ENCODE measurements around the gene OTULINL.
A peak's percentile ranks its signal among the peaks of the same experiment; 100 is the strongest.

Gene OTULINL

DNA sequence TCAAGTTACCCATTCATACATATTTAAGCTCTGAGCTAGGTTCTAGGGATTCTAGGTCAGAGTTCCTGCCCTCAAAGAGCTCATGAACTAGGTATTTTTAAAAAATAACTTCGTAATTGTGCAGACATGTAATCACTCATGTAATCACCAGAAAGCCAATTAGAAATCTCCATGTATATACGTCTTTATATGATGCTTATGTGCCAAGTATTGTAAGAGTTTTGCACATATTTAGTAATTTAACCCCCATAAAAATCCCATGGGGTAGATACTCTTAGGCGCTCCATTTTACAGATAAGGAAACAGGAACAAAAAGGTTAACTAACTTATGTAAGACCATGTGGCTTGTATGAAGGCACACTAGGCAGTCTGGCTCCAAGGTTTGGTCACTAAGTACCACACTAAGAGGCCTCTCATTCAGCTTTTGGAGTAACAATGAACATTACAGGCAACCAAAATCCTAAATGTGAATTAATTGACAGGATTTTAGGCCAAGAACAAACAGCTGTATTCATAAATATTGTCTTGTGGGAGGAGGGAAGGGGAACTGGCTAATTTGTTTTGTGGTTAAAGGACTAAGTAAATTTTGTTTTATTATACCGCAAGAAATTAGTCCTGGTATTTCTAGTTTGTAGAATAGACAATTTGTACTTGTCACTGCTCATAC is 1.7 kb upstream of the OTULINL start:
- ChIA-PET CTCF (interaction anchor here (0.9 to 1.9 kb wide), 4 partner anchors 8 to 69 kb away, joined by 3 to 4 read pairs (median 4); no protein-coding TSS in a partner anchor), POLR2A (no interaction called here)
- DNase-seq (ENCODE audit: extremely low spot score) = no peak
- TF ChIP-seq, protein P1, sequence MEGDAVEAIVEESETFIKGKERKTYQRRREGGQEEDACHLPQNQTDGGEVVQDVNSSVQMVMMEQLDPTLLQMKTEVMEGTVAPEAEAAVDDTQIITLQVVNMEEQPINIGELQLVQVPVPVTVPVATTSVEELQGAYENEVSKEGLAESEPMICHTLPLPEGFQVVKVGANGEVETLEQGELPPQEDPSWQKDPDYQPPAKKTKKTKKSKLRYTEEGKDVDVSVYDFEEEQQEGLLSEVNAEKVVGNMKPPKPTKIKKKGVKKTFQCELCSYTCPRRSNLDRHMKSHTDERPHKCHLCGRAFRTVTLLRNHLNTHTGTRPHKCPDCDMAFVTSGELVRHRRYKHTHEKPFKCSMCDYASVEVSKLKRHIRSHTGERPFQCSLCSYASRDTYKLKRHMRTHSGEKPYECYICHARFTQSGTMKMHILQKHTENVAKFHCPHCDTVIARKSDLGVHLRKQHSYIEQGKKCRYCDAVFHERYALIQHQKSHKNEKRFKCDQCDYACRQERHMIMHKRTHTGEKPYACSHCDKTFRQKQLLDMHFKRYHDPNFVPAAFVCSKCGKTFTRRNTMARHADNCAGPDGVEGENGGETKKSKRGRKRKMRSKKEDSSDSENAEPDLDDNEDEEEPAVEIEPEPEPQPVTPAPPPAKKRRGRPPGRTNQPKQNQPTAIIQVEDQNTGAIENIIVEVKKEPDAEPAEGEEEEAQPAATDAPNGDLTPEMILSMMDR (IDR thresholded peaks at IDR 0.05; ENCODE audit: control extremely low read depth, extremely low read depth, low read depth, missing control alignments) = no peak

DNA sequence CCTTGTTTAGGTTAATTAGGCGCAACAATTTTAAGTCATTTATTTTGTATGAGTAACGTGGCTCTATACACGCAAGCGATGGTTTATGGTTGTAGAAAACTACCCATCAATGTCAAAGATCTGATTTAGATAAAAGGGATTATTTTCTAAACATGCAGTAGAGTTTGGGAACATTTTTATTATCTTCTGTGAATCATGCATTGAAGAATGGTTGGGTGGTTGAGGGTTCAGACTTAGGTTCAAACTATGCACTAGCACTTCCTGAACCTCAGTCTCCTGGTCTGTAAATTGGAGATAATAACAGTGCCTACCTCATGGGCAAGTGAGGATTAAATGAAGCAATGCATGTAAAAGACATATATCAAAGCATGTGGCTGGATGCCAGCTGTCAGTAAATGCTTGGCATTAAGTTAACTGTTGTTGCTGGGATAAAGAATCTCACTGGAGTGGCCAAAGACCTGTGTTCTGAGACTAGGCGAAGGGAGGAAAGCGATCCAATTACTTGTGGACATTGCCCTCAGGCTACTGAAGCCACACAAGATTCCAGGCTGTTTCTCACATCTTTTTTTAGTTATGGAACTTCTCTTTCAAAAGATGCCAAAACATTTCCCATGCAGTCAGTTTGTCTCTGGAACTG is 1.1 kb upstream of the OTULINL start:
- DNase-seq (ENCODE audit: extremely low spot score) = no peak
- TF ChIP-seq, protein P1 (IDR thresholded peaks at IDR 0.05; ENCODE audit: control extremely low read depth, extremely low read depth, low read depth, missing control alignments) = no peak
- ChIA-PET CTCF (interaction anchor here (1.9 kb wide), 1 partner anchor 11 kb away, joined by 4 read pairs; no protein-coding TSS in a partner anchor), POLR2A (no interaction called here)

DNA sequence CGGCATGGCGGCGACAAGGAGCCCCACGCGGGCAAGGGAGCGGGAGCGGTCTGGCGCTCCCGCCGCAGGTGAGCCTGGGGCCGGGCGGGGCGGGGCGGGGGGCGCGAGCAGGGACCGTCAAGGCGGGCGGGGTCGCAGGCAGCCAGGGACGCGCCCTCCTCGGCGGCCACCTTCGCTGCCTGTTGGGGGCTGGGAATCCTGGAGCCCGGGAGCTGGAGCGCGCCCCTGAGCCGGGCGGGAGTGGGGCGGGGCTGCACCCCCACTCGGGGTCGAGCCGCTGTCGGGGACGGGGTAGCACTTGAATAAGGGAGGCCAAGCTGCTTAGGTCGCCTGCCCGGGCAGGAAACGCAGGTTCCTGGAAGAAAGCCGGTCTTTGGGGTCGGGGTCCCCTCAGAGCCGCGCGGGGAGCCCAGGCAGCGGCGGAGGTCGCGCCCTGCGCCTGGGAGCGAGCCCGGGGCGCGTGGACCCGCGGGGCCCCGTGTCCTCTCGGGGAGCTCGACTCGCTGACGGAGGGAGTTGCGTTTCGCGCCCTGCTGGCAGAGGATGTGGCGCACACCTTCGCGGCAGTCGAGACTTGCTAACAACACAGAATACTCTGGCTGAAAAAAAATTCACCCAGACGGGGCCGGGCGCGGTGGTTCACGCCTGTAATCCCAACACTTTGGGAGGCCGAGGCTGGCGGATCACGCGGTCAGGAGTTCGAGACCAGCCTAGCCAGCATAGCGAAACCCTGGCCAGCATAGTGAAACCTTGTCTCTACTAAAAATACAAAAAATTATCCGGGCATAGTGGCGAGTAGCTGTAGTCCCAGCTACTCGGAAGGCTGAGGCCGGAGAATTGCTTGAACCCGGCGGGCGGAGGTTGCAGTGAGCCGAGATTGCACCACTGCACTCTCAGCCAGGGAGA is 552 bp downstream of the OTULINL start:
- DNase-seq (ENCODE audit: extremely low spot score) = peak; percentile 57
- TF ChIP-seq, protein P1 (IDR thresholded peaks at IDR 0.05; ENCODE audit: control extremely low read depth, extremely low read depth, low read depth, missing control alignments) = peak; percentile 24
- ChIA-PET CTCF (interaction anchor here (1.0 to 1.4 kb wide), 2 partner anchors 11 to 67 kb away, joined by 4 to 5 read pairs; no protein-coding TSS in a partner anchor), POLR2A (no interaction called here)

DNA sequence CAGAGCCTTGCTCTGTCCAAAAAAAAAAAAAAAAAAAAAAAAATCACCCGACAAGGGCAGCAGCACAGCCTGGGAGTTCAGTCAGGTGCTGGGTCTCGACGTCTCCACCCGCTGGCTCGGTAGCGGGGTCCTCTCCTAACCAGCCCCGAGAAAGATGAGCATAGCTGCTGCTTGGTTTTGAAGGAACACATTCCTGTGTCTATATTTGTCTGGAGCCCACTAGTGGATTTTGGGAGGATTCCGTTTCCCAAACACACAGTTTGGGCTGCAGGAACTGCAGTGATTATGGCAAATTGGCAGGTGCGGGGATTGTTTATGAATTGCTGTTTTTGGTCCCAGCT is 1.2 kb downstream of the OTULINL start:
- CTCF ChIA-PET = interaction anchor here (1.0 to 1.4 kb wide), 2 partner anchors 11 to 66 kb away, joined by 4 to 5 read pairs; no protein-coding TSS in a partner anchor
- DNase-seq (ENCODE audit: extremely low spot score) = no peak
- TF ChIP-seq, protein P1 (IDR thresholded peaks at IDR 0.05; ENCODE audit: control extremely low read depth, extremely low read depth, low read depth, missing control alignments) = no peak
- POLR2A ChIA-PET = no interaction called here

DNA sequence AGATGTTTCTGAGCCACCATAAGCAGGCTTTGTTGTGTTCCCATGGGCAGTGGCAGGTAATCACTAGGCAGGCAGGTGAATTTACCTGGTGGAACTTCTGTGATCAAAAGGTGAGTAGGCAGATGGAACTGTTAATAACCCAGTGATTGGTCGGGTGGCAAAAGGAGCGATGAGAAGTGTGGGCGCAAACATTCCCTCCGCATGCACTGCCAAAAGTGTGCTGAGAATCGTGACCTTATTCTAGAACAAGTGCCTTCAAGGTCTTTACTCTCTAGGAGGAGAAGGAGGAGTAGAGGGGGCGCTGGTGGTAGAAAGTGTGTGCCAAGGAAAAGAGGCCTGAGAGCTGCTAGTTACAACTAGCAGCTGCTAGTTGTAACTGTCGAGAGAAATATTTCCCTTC is 3.3 kb downstream of the OTULINL start:
- ChIA-PET POLR2A (no interaction called here), CTCF (interaction anchor here (1.1 to 1.2 kb wide), 3 partner anchors 17 to 77 kb away, joined by 3 read pairs; no protein-coding TSS in a partner anchor)
- TF ChIP-seq, protein P1 (IDR thresholded peaks at IDR 0.05; ENCODE audit: control extremely low read depth, extremely low read depth, low read depth, missing control alignments) = no peak
- DNase-seq (ENCODE audit: extremely low spot score) = no peak

DNA sequence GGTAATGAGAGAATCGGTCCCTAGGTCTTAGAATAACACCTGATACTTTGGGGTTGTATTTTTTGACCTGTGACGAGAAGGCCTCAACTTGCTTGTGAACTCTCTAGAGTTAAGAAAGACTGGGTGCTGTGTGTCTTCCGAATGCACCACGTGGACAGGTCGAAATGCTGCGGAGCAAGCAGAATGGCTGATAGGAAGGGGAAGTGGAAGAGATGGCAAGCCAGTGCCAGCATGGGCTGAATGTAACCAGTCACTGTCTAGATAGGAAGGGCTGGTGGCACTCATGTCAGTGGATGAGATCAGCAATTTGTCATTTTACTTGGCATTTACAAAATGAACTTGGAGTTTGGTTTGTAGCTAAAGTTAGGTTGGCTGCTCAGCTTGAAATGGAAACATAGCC is 5.6 kb downstream of the OTULINL start:
- POLR2A ChIA-PET = no interaction called here
- CTCF ChIA-PET = interaction anchor here (1.2 to 3.0 kb wide), 3 partner anchors 8 to 61 kb away, joined by 4 to 7 read pairs (median 4); no protein-coding TSS in a partner anchor
- DNase-seq (ENCODE audit: extremely low spot score) = no peak
- TF ChIP-seq, protein P1 (IDR thresholded peaks at IDR 0.05; ENCODE audit: control extremely low read depth, extremely low read depth, low read depth, missing control alignments) = no peak
